PC-9 (cell line): ENCODE results near the gene APOE. TPM values are rescaled to one million over a fixed set of nuclear protein-coding genes. Genes with fewer than 3 reads are reported as not detected.

Source experiments
- BruUV-seq: library from RNA; stranded (reverse); fragments of 400-500 nt; replicated peaks from 2 replicates; lab custom pipeline; 2021; lab: Mats Ljungman, UMichigan
- CTCF ChIA-PET: fragments of 300-600 bp; sonication (Branson Sonifier 250); formaldehyde crosslinking; loops from one replicate; lab custom pipeline; 2022; ENCODE audit warnings: antibody characterized with exemption; lab: Charles Lee
- POLR2A ChIA-PET: fragments of 300-600 bp; sonication (Branson Sonifier 250); formaldehyde crosslinking; loops from one replicate; lab custom pipeline; 2022; ENCODE audit warnings: antibody characterized with exemption; ENCODE audit not compliant: unreplicated experiment; lab: Charles Lee
- DNase-seq, 2 experiments: peaks; one replicate each; pipeline versions ENCODE4 v3.0.0 to v3.0.0-alpha.2; 2015 to 2022; ENCODE audit warnings: mixed read lengths in 1 of 2
- H2AFZ ChIP-seq: fragments of 200-600 bp; sonication (generic); 2 replicates; pipeline ENCODE4 v1.8.1; 2017; ENCODE audit warnings: antibody characterized with exemption
- H3F3A ChIP-seq: fragments of 200-600 bp; sonication (generic); 2 replicates; pipeline ENCODE4 v1.8.1; 2017; ENCODE audit warnings: antibody characterized with exemption, mild to moderate bottlenecking, low read depth; ENCODE audit not compliant: insufficient read depth
- H3K27ac ChIP-seq: fragments of 200-600 bp; sonication (generic); 2 replicates; pipeline ENCODE4 v1.6.1; 2016; ENCODE audit warnings: mixed run types
- H3K27me3 ChIP-seq: fragments of 200-600 bp; sonication (generic); 2 replicates; pipeline ENCODE4 v1.6.1; 2016; ENCODE audit warnings: low read depth, mixed run types; ENCODE audit not compliant: insufficient read depth
- H3K36me3 ChIP-seq: fragments of 200-600 bp; sonication (generic); 2 replicates; pipeline ENCODE4 v1.6.1; 2016; ENCODE audit warnings: low read depth, mixed run types
- H3K4me1 ChIP-seq: fragments of 200-600 bp; sonication (generic); replicated peaks from 2 replicates; pipeline ENCODE4 v1.6.1; 2016; ENCODE audit warnings: mixed run types; ENCODE audit not compliant: insufficient read depth
- H3K4me2 ChIP-seq: fragments of 200-600 bp; sonication (generic); 2 replicates; pipeline ENCODE4 v1.6.1; 2017; ENCODE audit warnings: mixed run types
- H3K4me3 ChIP-seq: fragments of 200-600 bp; sonication (generic); 2 replicates; pipeline ENCODE4 v1.6.1; 2016; ENCODE audit warnings: mixed run types
- H3K79me2 ChIP-seq: fragments of 200-600 bp; sonication (generic); 2 replicates; pipeline ENCODE4 v1.6.1; 2017; ENCODE audit warnings: low read depth, mixed run types
- H3K9me2 ChIP-seq: fragments of 200-600 bp; sonication (generic); 2 replicates; pipeline ENCODE4 v1.8.1; 2017; ENCODE audit warnings: mild to moderate bottlenecking; ENCODE audit not compliant: insufficient read depth
- H3K9me3 ChIP-seq: fragments of 200-600 bp; sonication (generic); 2 replicates; pipeline ENCODE4 v1.8.1; 2016; ENCODE audit warnings: low read depth; ENCODE audit not compliant: insufficient read depth
- H4K20me1 ChIP-seq: fragments of 200-600 bp; sonication (generic); 2 replicates; pipeline ENCODE4 v1.8.1; 2017; ENCODE audit not compliant: insufficient read depth
- CTCF ChIP-seq: fragments of 200-600 bp; sonication (generic); conservative IDR thresholded peaks from 2 replicates; pipeline ENCODE4 v1.6.1; 2017; ENCODE audit warnings: mixed run types, antibody characterized with exemption, mild to moderate bottlenecking, moderate library complexity
- EZH2 ChIP-seq: fragments of 200-600 bp; sonication (generic); IDR thresholded peaks from 2 replicates; pipeline ENCODE4 v1.8.0; 2017; ENCODE audit warnings: antibody characterized with exemption, low read depth
- intact Hi-C: fragments of 100-400 bp; cut with micrococcal nuclease; formaldehyde crosslinking; loops from one replicate; pipeline ENCODE4 v1.10.0; 2022; ENCODE audit not compliant: unreplicated experiment
- total RNA-seq: library from RNA; stranded (reverse); gene quantifications from 2 replicates; pipeline ENCODE4 v1.2.3, GENCODE V29; 2021

The APOE gene
- total RNA-seq, 1 experiment from 2014 or later, result 11.5 TPM

DNA sequence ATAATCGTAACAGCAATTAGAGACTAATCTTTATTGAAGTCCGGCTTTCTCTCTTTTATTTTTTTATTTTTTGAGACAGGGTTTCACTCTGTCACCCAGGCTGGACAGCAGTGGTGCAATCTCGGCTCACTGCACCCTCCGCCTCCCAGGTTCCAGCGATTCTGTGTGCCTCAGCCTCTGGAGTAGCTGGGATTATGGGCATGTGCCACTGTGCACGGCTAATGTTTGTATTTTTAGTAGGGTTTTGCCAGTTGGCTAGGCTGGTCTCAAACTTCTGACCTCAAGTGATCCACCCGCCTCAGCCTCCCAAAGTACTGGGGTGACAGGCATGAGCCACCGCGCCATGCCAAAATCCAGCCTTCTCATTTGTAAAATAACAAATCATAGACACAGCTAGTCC is 44.0 kb downstream of the APOE start:
- H3K36me3 ChIP-seq, result no peaks in the 10 kb centered on the region
- TF ChIP-seq EZH2 (no peak), CTCF (no peak)
- peaks cover 11% of the 10 kb centered on the region for H3K79me2 ChIP-seq
- CTCF ChIA-PET, result no interaction called here
- peaks cover 18% of the 10 kb centered on the region; the same call in 1 of the 2 replicates for H3F3A ChIP-seq
- intact Hi-C loops, result no loop called here
- H3K9me2 ChIP-seq, result no peaks in the 10 kb centered on the region
- H4K20me1 ChIP-seq, result 0 out of 2 replicates have a peak, but pooled peaks cover 3% of the 10 kb centered on the region
- no peaks in the 10 kb centered on the region for H3K27me3 ChIP-seq
- H3K27ac ChIP-seq, result no peak overlapping the region
- no peak overlapping the region for H3K4me3 ChIP-seq
- H3K4me2 ChIP-seq, result no peak overlapping the region
- POLR2A ChIA-PET, result no interaction called here
- H3K9me3 ChIP-seq, result no peaks in the 10 kb centered on the region
- no peak overlapping the region for H2AFZ ChIP-seq
- DNase-seq, result no peak
- 0 out of 2 replicates have a peak, but pooled peaks cover 5% of the 10 kb centered on the region for H3K4me1 ChIP-seq
- BruUV-seq, result no TSS peak

DNA sequence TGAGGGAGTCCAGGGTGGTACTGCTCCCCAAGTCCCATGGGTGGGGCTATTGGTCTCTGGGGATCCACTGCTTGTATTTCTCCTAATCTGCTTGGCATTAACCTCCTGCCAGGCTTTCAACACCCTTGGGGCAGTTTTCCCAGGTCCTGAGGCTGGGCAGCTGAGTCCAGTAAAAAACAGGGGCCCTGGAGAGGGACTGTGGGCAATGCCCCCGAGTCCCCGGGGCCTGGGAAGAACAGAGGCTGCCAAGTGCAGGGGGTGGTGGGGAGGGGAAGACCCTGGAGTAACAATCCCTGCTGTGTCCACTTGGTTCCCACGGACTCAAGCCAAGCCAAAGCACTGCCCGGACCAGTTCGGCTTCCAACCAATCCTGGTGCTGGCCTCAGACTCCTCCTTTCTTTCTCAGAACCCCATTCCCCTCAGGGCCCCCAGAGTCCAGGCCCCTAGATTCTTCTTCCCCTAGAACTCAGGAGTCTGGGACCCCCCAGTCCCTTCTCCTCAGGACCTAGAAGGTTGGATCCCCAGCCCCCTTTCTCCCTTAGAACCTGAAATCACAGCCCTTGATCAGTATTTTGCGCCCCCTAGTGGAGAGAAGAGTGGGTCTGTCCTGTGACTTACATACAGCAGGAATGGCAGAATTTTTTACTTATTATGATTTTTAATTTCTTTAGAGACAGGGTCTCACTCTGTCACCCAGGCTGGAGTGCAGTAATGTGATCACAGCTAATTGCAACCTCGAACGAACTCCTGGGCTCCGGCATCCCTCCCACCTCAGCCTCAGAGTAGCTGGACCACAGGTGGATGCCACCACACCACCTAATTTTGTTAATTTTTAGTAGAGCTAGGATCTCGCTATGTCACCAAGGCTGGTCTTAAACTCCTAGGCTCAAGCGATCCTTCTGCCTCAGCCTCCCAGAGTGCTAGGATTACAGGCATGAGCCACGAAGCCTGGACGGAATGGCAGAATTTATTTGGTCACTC is 45.9 kb downstream of the APOE start:
- no TSS peak for BruUV-seq
- H3K27me3 ChIP-seq, result no peaks in the 10 kb centered on the region
- H3K9me2 ChIP-seq, result no peaks in the 10 kb centered on the region
- ChIA-PET POLR2A (interaction anchor here (0.6 kb wide), 2 partner anchors 186 to 730 kb away, joined by 18 to 29 read pairs; no protein-coding TSS in a partner anchor), CTCF (interaction anchor here (0.6 kb wide), 1 partner anchor 296 kb away, joined by 3 read pairs; no protein-coding TSS in a partner anchor)
- peaks cover 13% of the 10 kb centered on the region for H4K20me1 ChIP-seq
- H3K27ac ChIP-seq, result no peak overlapping the region
- no peaks in the 10 kb centered on the region for H3K36me3 ChIP-seq
- peak; percentile 49 to 56 for DNase-seq
- H3K4me2 ChIP-seq, result no peak overlapping the region
- H3F3A ChIP-seq, result peaks cover 20% of the 10 kb centered on the region; the same call in 1 of the 2 replicates
- TF ChIP-seq EZH2 (no peak), CTCF (peak; percentile 98)
- intact Hi-C loops, result loop anchor here (10.0 kb wide), 2 partner anchors 177 to 377 kb away; partner anchors contain the start of gene CBLC
- H3K79me2 ChIP-seq, result peaks cover 23% of the 10 kb centered on the region
- peaks cover 11% of the 10 kb centered on the region for H3K4me1 ChIP-seq
- no peak overlapping the region for H3K4me3 ChIP-seq
- H3K9me3 ChIP-seq, result no peaks in the 10 kb centered on the region
- no peak overlapping the region for H2AFZ ChIP-seq

GRCh38 chr19:44954278-44954648 is 48.7 kb downstream of the APOE start:
- peak overlapping the region; percentile 89 for H3K4me3 ChIP-seq
- ChIA-PET CTCF (interaction anchor here (0.6 to 0.9 kb wide), 5 partner anchors 78 to 292 kb away, joined by 3 to 5 read pairs (median 3); no protein-coding TSS in a partner anchor), POLR2A (interaction anchor here (0.6 to 1.0 kb wide), 4 partner anchors 64 to 114 kb away, joined by 3 to 6 read pairs (median 4); partner anchors contain the start of gene CLASRP)
- H3K27me3 ChIP-seq, result no peaks in the 10 kb centered on the region
- TF ChIP-seq CTCF (no peak), EZH2 (no peak)
- intact Hi-C loops, result loop anchor here (2.0 to 10.0 kb wide), 3 partner anchors 47 to 379 kb away; partner anchors contain the start of gene CBLC
- peaks cover 51% of the 10 kb centered on the region for H3K79me2 ChIP-seq
- no peaks in the 10 kb centered on the region for H3K9me2 ChIP-seq
- peak overlapping the region; percentile 81 for H3K4me2 ChIP-seq
- no peaks in the 10 kb centered on the region for H3K36me3 ChIP-seq
- peaks cover 20% of the 10 kb centered on the region for H3K4me1 ChIP-seq
- H2AFZ ChIP-seq, result peak overlapping the region; percentile 87
- no TSS peak for BruUV-seq
- H4K20me1 ChIP-seq, result peaks cover 38% of the 10 kb centered on the region
- DNase-seq, result no peak
- H3F3A ChIP-seq, result peaks cover 25% of the 10 kb centered on the region; the same call in 1 of the 2 replicates
- peak overlapping the region; percentile 87 for H3K27ac ChIP-seq
- no peaks in the 10 kb centered on the region for H3K9me3 ChIP-seq
